Stomach (tissue), 4 donors: ENCODE results near the gene MUC5AC.

Experiments
- CTCF ChIP-seq, 7 experiments: fragments of 450-650 bp in 4 of 7; fragments of 200-600 bp in 3 of 7; sonication (generic) in 3 of 7; IDR thresholded peaks; one replicate each; pipeline ENCODE4 v1.5.1; 2016 to 2019; ENCODE audit warnings: antibody characterized with exemption in 7 of 7, control low read depth in 2 of 7, mild to moderate bottlenecking in 1 of 7
- EP300 ChIP-seq: sonication (generic); formaldehyde crosslinking; IDR thresholded peaks from one replicate; pipeline ENCODE4 v1.6.1; 2017; ENCODE audit warnings: antibody characterized with exemption
- POLR2A ChIP-seq, 4 donors: fragments of 450-650 bp; IDR thresholded peaks; one replicate each; pipeline ENCODE4 v1.6.1; 2016; ENCODE audit warnings: antibody characterized with exemption in 4 of 4, control low read depth in 2 of 4, mild to moderate bottlenecking in 1 of 4, moderate library complexity in 1 of 4
- POLR2AphosphoS5 ChIP-seq, 3 donors: sonication (generic); formaldehyde crosslinking; IDR thresholded peaks; one replicate each; pipeline ENCODE4 v1.6.1; 2016; ENCODE audit warnings: antibody characterized with exemption in 3 of 3

- TF ChIP-seq POLR2AphosphoS5 (IDR thresholded peaks at IDR 0.05) (no peak), CTCF (IDR thresholded peaks at IDR 0.05) (no peak), POLR2A (IDR thresholded peaks at IDR 0.05) (no peak), EP300 (no peak)
Observed at GRCh38 chr11:1116666-1117390, 40.9 kb upstream of the MUC5AC start.
